H1 (cell line): ENCODE data around the gene MARS1. TPM values are rescaled to one million over a fixed set of nuclear protein-coding genes. Genes with fewer than 3 reads are reported as not detected.

Experiments
- CREB1 ChIP-seq: IDR thresholded peaks from 2 replicates; pipeline ENCODE4 v1.6.1; 2012; ENCODE audit warnings: inconsistent platforms
- CTBP2 ChIP-seq: IDR thresholded peaks from 2 replicates; pipeline ENCODE4 v1.7.0; 2011; ENCODE audit warnings: borderline replicate concordance, mild to moderate bottlenecking, moderate library complexity, mixed read lengths, low read length; ENCODE audit not compliant: insufficient read depth, insufficient read length
- EP300 ChIP-seq, 2 experiments: IDR thresholded peaks; 1 replicate in 1 of 2; 2 replicates in 1 of 2; pipeline ENCODE4 v1.6.1; 2011 to 2012; ENCODE audit warnings: low read depth in 2 of 2, low read length in 2 of 2, mild to moderate bottlenecking in 2 of 2, borderline replicate concordance in 1 of 2, inconsistent platforms in 1 of 2, moderate library complexity in 1 of 2
- NANOG ChIP-seq: IDR thresholded peaks from 2 replicates; pipeline ENCODE4 v1.6.1; 2011; ENCODE audit warnings: low read length, low read depth, mild to moderate bottlenecking, inconsistent platforms; ENCODE audit not compliant: insufficient read depth, poor library complexity, severe bottlenecking
- RFX5 ChIP-seq: IDR thresholded peaks from 2 replicates; pipeline ENCODE4 v1.6.1; 2011; ENCODE audit warnings: low read depth, low read length, improper control_type of control experiment, borderline replicate concordance
- SIN3A ChIP-seq, 2 experiments: IDR thresholded peaks in 1 of 2; conservative IDR thresholded peaks in 1 of 2; 2 replicates each; pipeline ENCODE4 v1.6.1; 2011 to 2012; ENCODE audit warnings: low read length in 2 of 2, improper control_type of control experiment in 1 of 2, low read depth in 1 of 2, mild to moderate bottlenecking in 1 of 2
- SIRT6 ChIP-seq: IDR thresholded peaks from one replicate; pipeline ENCODE4 v1.7.1; 2012; ENCODE audit warnings: low read length, inconsistent platforms
- polyA plus RNA-seq, 7 experiments: library from polyadenylated mRNA; depleted of rRNA in 3 of 7; stranded (reverse) in 5 of 7; unstranded in 2 of 7; fragments of >200 nt in 5 of 7; fragments of 200-250 nt in 2 of 7; gene quantifications; 1 replicate in 5 of 7; 2 replicates in 1 of 7; 4 replicates in 1 of 7; pipeline versions ENCODE4 v1.2.1 to v1.2.3, GENCODE V29; 2011 to 2013; ENCODE audit warnings: missing spikeins in 2 of 7, mixed read lengths in 2 of 7
- total RNA-seq: library from RNA; stranded (reverse); fragmentation: NEBNext Ultra II Directional; extraction: Animal tissue kit (Norgen Biotek cat#: 25700); gene quantifications from 2 replicates; pipeline ENCODE4 v1.2.1, GENCODE V29; 2021
- TF ChIP-seq, protein P1 (sequence below): IDR thresholded peaks from 2 replicates; pipeline ENCODE4 v1.6.1; 2012; ENCODE audit warnings: inconsistent platforms

Gene MARS1
- total and polyA plus RNA-seq, 2 of the 8 experiments (the other 6 are each of a cell fraction or from before 2014, with no cell fraction given): 194 to 407 TPM

DNA sequence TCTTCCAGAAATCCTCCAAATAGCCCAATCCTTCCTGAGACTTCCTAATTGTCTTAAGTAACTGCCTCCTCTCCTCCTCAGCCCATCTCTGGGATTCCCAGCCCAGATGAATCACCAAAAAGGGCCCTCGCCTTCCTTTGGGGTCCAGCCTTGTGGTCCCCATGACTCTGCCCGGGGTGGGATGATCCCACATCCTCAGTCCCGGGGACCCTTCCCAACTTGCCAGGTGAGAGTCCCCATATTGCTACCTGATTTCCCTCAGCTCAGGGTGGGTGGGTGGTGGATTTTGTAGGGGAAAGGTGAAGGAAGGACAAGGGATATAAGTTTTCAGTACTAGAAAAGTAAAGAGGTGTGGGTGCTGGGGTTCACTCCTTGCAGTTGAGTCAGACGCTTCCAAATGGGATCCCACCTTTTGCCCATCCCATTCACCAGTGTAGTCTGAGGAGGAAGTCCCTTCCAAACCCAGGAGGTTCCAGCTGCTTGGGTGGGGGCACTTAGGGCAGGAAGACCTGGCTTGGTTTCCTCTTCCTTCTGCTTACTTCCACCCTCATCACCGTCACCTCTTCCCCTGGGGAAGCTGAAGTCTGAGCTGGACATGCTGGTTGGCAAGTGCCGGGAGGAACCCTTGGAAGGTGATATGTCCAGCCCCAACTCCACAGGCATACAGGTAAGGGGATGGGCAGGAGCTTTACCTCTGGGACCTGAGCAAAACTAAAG lies 22.7 kb upstream of the MARS1 start (continued):
- no peak for TF ChIP-seq SIN3A (conservative IDR thresholded peaks at IDR 0.05 in 1 of 2, IDR thresholded peaks at IDR 0.05 in 1 of 2; ENCODE audit: low read depth in 1 of 2, low read length in 2 of 2)
- TF ChIP-seq CREB1: no peak
- no peak for TF ChIP-seq NANOG
- TF ChIP-seq RFX5: no peak
- TF ChIP-seq SIRT6: no peak
- TF ChIP-seq EP300 (IDR thresholded peaks at IDR 0.05; ENCODE audit: borderline replicate concordance in 1 of 2, low read depth in 2 of 2, low read length in 2 of 2): no peak
- TF ChIP-seq, protein P1, sequence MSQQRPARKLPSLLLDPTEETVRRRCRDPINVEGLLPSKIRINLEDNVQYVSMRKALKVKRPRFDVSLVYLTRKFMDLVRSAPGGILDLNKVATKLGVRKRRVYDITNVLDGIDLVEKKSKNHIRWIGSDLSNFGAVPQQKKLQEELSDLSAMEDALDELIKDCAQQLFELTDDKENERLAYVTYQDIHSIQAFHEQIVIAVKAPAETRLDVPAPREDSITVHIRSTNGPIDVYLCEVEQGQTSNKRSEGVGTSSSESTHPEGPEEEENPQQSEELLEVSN: no peak
- no peak for TF ChIP-seq CTBP2
